Stimulated activated CD8-positive, alpha-beta memory T cell treated with anti-CD3 and anti-CD28 coated beads, Interleukin-15, amount 100 ng/mL, for 4 hours (primary cell): Measurements from ENCODE around the gene DHRS7C.

ENCODE experiments used
- DNase-seq, 2 donors: peaks; one replicate each; pipeline ENCODE4 v3.0.0-alpha.2; 2020; ENCODE audit warnings: low read depth in 2 of 2

The DHRS7C gene

GRCh38 chr17:9766970-9767369 is 24.4 kb downstream of the DHRS7C start:
- no peak for DNase-seq

GRCh38 chr17:9765322-9765721 is 26.1 kb downstream of the DHRS7C start:
- no peak for DNase-seq

GRCh38 chr17:9763643-9764042 is 27.7 kb downstream of the DHRS7C start:
- no peak for DNase-seq

- no peak for DNase-seq
Observed at GRCh38 chr17:9760266-9760665, 31.1 kb downstream of the DHRS7C start.

GRCh38 chr17:9755083-9755482 is 36.3 kb downstream of the DHRS7C start:
- DNase-seq: no peak

GRCh38 chr17:9750524-9750923 is 40.9 kb downstream of the DHRS7C start:
- DNase-seq: no peak

- no peak for DNase-seq
Observed at GRCh38 chr17:9729735-9730420, 61.5 kb downstream of the DHRS7C start.

- DNase-seq: no peak
Observed at GRCh38 chr17:9729034-9729650, 62.2 kb downstream of the DHRS7C start.

- no peak for DNase-seq
Observed at GRCh38 chr17:9728564-9728963, 62.8 kb downstream of the DHRS7C start.

- DNase-seq: no peak
Observed at GRCh38 chr17:9728005-9728404, 63.4 kb downstream of the DHRS7C start.

- DNase-seq: no peak
Observed at GRCh38 chr17:9726291-9726690, 65.1 kb downstream of the DHRS7C start.

GRCh38 chr17:9725575-9725974 is 65.8 kb downstream of the DHRS7C start:
- no peak for DNase-seq
